ENCODE measurements around the gene MAGEA10. TPM values are rescaled to one million over a fixed set of nuclear protein-coding genes. Genes with fewer than 3 reads are reported as not detected.

MAGEA10 gene
- total RNA-seq, 1 experiment from 2014 or later = not detected

- ChIA-PET POLR2A (no interaction called here), CTCF (no interaction called here)
- DNase-seq = no peak
- H3K27me3 ChIP-seq (replicated peaks; ENCODE audit: control insufficient read depth, insufficient read depth, low read length) = no peaks in the 10 kb centered on the region
- H3K4me3 ChIP-seq (ENCODE audit: low read depth, low read length) = no peak overlapping the region
- Mint-ChIP-seq H3K9me3 (ENCODE audit: unreplicated experiment) (no peaks in the 10 kb centered on the region), H3K27me3 (ENCODE audit: insufficient read depth, unreplicated experiment) (peaks cover 3% of the 10 kb centered on the region), H3K27ac (ENCODE audit: unreplicated experiment) (no peak overlapping the region), H3K4me3 (ENCODE audit: unreplicated experiment) (no peak overlapping the region), H3K4me1 (ENCODE audit: low read depth, unreplicated experiment) (no peaks in the 10 kb centered on the region), H3K36me3 (ENCODE audit: insufficient read depth, unreplicated experiment) (no peaks in the 10 kb centered on the region)
- intact Hi-C loops (cut with micrococcal nuclease; ENCODE audit: unreplicated experiment) = no loop called here
- no peaks in the 10 kb centered on the region for H3K4me1 ChIP-seq
- no peaks in the 10 kb centered on the region for H3K9me3 ChIP-seq
- BruUV-seq (replicated peaks) = no TSS peak
- H3K36me3 ChIP-seq (ENCODE audit: control insufficient read depth, insufficient read depth, low read length) = no peaks in the 10 kb centered on the region
- TF ChIP-seq CTCF (IDR thresholded peaks at IDR 0.05; ENCODE audit: insufficient read depth in 1 of 2, low read depth in 1 of 2, low read length in 1 of 2, severe bottlenecking in 1 of 2, unreplicated experiment in 1 of 2) = no peak
These were observed 32.2 kb upstream of the MAGEA10 start for GRCh38 chrX:152170621-152171020.

- no peak for TF ChIP-seq CTCF (IDR thresholded peaks at IDR 0.05; ENCODE audit: insufficient read depth in 1 of 2, low read depth in 1 of 2, low read length in 1 of 2, severe bottlenecking in 1 of 2, unreplicated experiment in 1 of 2)
- no peaks in the 10 kb centered on the region for H3K9me3 ChIP-seq
- H3K4me1 ChIP-seq = no peaks in the 10 kb centered on the region
- H3K27me3 Mint-ChIP-seq (ENCODE audit: insufficient read depth, unreplicated experiment) = no peaks in the 10 kb centered on the region
- no peaks in the 10 kb centered on the region for H3K27me3 ChIP-seq (replicated peaks; ENCODE audit: control insufficient read depth, insufficient read depth, low read length)
- no peaks in the 10 kb centered on the region for H3K4me1 Mint-ChIP-seq (ENCODE audit: low read depth, unreplicated experiment)
- H3K27ac Mint-ChIP-seq (ENCODE audit: unreplicated experiment) = no peak overlapping the region
- H3K4me3 Mint-ChIP-seq (ENCODE audit: unreplicated experiment) = no peak overlapping the region
- ChIA-PET POLR2A (no interaction called here), CTCF (no interaction called here)
- BruUV-seq (replicated peaks) = no TSS peak
- no peaks in the 10 kb centered on the region for H3K9me3 Mint-ChIP-seq (ENCODE audit: unreplicated experiment)
- DNase-seq = no peak
- H3K4me3 ChIP-seq (ENCODE audit: low read depth, low read length) = no peak overlapping the region
- no peaks in the 10 kb centered on the region for H3K36me3 ChIP-seq (ENCODE audit: control insufficient read depth, insufficient read depth, low read length)
- no peaks in the 10 kb centered on the region for H3K36me3 Mint-ChIP-seq (ENCODE audit: insufficient read depth, unreplicated experiment)
- intact Hi-C loops (cut with micrococcal nuclease; ENCODE audit: unreplicated experiment) = no loop called here
These were observed 26.8 kb upstream of the MAGEA10 start for GRCh38 chrX:152165033-152165743.

- H3K27ac Mint-ChIP-seq (ENCODE audit: unreplicated experiment) = no peak overlapping the region
- BruUV-seq (replicated peaks) = no TSS peak
- no peaks in the 10 kb centered on the region for H3K4me1 ChIP-seq
- no peaks in the 10 kb centered on the region for H3K36me3 Mint-ChIP-seq (ENCODE audit: insufficient read depth, unreplicated experiment)
- no peaks in the 10 kb centered on the region for H3K9me3 Mint-ChIP-seq (ENCODE audit: unreplicated experiment)
- intact Hi-C loops (cut with micrococcal nuclease; ENCODE audit: unreplicated experiment) = no loop called here
- no peak overlapping the region for H3K4me3 Mint-ChIP-seq (ENCODE audit: unreplicated experiment)
- H3K27me3 ChIP-seq (replicated peaks; ENCODE audit: control insufficient read depth, insufficient read depth, low read length) = no peaks in the 10 kb centered on the region
- H3K4me3 ChIP-seq (ENCODE audit: low read depth, low read length) = no peak overlapping the region
- DNase-seq = no peak
- no peaks in the 10 kb centered on the region for H3K9me3 ChIP-seq
- H3K4me1 Mint-ChIP-seq (ENCODE audit: low read depth, unreplicated experiment) = no peaks in the 10 kb centered on the region
- H3K36me3 ChIP-seq (ENCODE audit: control insufficient read depth, insufficient read depth, low read length) = no peaks in the 10 kb centered on the region
- CTCF ChIA-PET = no interaction called here
- TF ChIP-seq CTCF (IDR thresholded peaks at IDR 0.05; ENCODE audit: insufficient read depth in 1 of 2, low read depth in 1 of 2, low read length in 1 of 2, severe bottlenecking in 1 of 2, unreplicated experiment in 1 of 2) = no peak
- POLR2A ChIA-PET = no interaction called here
- no peaks in the 10 kb centered on the region for H3K27me3 Mint-ChIP-seq (ENCODE audit: insufficient read depth, unreplicated experiment)
These were observed 18.7 kb upstream of the MAGEA10 start for GRCh38 chrX:152157042-152157441.
